Measurements from ENCODE around the gene TLX2. TPM values are rescaled to one million over a fixed set of nuclear protein-coding genes. Genes with fewer than 3 reads are reported as not detected.

Gene TLX2
- total RNA-seq, 2 experiments from 2014 or later: 0.10 TPM

DNA sequence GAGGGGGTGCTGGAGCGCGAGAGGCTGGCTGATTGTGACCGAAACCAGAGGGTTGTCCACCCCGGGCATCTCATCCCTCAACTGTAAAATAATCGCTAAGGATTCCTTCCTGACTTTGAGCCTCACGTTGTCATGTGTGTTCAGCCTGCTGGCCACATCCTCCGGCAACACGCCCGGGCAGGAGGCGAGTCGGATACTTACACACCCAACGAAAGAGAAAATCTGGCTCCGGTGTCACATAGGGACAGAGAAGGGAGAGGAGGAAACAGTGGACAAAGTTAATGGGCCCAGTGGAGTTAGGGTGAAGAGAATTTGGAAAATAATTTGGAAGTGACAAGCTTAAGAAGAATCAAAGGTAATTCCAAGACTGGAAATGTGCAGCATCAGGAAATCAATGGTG is 2.4 kb downstream of the TLX2 start:
- H3K4me3 Mint-ChIP-seq: peak overlapping the region; percentile 51

DNA sequence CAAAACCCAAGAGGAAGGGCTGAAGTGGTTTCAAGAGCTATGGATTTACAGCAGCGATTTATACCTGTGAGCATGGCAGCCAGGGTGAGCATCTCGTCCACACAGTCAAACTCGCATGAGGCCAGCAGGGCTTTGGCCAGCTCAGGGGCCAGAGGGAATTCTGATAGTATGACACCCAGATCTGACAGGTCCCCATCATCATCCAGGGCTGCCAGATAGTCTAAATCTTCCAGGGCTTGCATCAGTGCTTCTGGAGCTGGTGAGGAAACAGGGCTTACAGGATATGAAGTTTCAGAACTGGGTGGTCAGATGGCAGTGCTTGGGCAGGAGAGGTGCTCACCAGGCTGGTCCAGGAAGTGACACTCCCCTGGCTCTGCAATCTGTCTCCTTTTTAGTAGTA is 8.3 kb downstream of the TLX2 start:
- H3K9me3 Mint-ChIP-seq: no peaks in the 10 kb centered on the region
- intact Hi-C loops (cut with micrococcal nuclease): no loop called here
- no peak for DNase-seq
- H3K27ac Mint-ChIP-seq: no peak overlapping the region
- peaks cover 9% of the 10 kb centered on the region for H3K4me1 Mint-ChIP-seq (ENCODE audit: low read depth)
- H3K4me3 Mint-ChIP-seq: no peak overlapping the region
- H3K36me3 Mint-ChIP-seq (ENCODE audit: low read depth): peaks cover 17% of the 10 kb centered on the region
- peaks cover 22% of the 10 kb centered on the region for H3K27me3 Mint-ChIP-seq (ENCODE audit: low read depth)
- CTCF ChIA-PET: interaction anchor here (0.9 to 1.4 kb wide), 2 partner anchors 9 to 39 kb away, joined by 3 to 4 read pairs; partner anchors contain the start of gene TTC31

More for the DNA sequence above, 2.4 kb downstream of the TLX2 start:
- intact Hi-C loops (cut with micrococcal nuclease): loop anchor here (1.0 kb wide), 3 partner anchors 9 to 18 kb away; partner anchors contain the start of genes AUP1, HTRA2 and PCGF1
- peaks cover 65% of the 10 kb centered on the region for H3K27me3 Mint-ChIP-seq (ENCODE audit: low read depth)
- H3K27ac Mint-ChIP-seq: no peak overlapping the region
- H3K4me1 Mint-ChIP-seq (ENCODE audit: low read depth): peaks cover 17% of the 10 kb centered on the region
- no peak for DNase-seq
- peaks cover 1% of the 10 kb centered on the region for H3K36me3 Mint-ChIP-seq (ENCODE audit: low read depth)
- CTCF ChIA-PET: interaction anchor here (0.6 kb wide), 1 partner anchor 55 kb away, joined by 3 read pairs; no protein-coding TSS in a partner anchor
- no peaks in the 10 kb centered on the region for H3K9me3 Mint-ChIP-seq

DNA sequence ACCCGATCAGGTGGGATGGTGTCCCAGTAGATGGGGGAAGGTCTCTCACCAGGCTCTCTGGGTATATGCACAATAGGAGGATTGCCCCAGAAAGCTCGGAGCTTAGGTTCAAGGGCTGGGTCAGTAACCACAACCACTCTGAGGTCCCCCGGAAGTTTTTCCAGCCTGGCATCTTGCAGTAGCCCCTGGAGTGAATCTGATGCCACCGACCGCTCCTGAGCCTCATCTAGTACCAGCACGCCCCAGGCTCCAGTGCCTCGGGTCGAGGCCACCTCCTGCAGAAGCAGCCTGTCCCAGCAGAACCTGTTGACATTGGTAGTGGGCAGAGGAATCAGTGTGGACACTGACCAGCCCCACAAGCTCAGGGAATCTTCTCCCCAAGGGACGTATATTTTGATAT is 9.8 kb downstream of the TLX2 start:
- CTCF ChIA-PET: no interaction called here
- Mint-ChIP-seq H3K27ac (no peak overlapping the region), H3K36me3 (ENCODE audit: low read depth) (peaks cover 31% of the 10 kb centered on the region), H3K4me3 (no peak overlapping the region), H3K9me3 (no peaks in the 10 kb centered on the region), H3K4me1 (ENCODE audit: low read depth) (peaks cover 23% of the 10 kb centered on the region), H3K27me3 (ENCODE audit: low read depth) (peaks cover 11% of the 10 kb centered on the region)
- no peak for DNase-seq
- intact Hi-C loops (cut with micrococcal nuclease): no loop called here

DNA sequence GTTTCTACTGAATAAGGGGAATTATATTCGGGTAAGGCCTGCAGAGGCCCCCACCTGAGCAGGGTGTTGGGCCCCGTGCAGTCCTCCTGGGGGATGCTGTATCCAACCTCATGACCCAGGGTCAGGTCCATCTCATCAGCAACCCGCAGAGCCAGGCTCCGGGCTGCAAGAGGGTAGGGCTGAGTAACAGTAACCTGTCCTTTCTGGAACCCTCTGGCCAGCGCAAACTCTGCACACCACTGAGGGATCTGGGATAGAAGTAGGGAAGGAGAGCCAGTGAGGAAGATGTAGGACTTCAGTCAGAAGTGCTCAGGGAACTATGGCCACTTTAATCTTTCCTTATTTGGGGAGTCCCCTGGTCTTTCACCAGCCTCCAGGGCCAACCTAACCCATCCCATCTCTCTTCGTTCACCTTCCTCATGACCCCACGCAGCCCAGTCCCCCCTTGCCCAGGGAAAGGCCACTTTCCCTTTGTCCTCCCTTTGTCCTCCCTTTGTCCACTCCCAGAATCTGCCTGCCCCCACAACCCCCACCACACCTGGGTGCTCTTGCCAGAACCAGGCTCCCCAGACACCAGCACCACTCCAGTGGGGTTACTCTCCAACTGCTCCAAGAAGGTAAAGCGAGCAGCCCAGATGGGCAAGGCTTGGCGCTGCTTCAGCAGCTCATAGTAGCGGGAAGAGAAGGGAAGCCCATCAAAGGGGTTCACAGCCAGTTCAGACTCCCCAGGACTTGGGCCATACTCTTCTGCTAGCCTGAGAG is 10.9 kb downstream of the TLX2 start:
- Mint-ChIP-seq H3K27me3 (ENCODE audit: low read depth) (peaks cover 3% of the 10 kb centered on the region), H3K9me3 (no peaks in the 10 kb centered on the region), H3K36me3 (ENCODE audit: low read depth) (peaks cover 34% of the 10 kb centered on the region), H3K4me3 (no peak overlapping the region), H3K27ac (no peak overlapping the region), H3K4me1 (ENCODE audit: low read depth) (peaks cover 24% of the 10 kb centered on the region)
- CTCF ChIA-PET: no interaction called here
- intact Hi-C loops (cut with micrococcal nuclease): no loop called here
- DNase-seq: no peak

DNA sequence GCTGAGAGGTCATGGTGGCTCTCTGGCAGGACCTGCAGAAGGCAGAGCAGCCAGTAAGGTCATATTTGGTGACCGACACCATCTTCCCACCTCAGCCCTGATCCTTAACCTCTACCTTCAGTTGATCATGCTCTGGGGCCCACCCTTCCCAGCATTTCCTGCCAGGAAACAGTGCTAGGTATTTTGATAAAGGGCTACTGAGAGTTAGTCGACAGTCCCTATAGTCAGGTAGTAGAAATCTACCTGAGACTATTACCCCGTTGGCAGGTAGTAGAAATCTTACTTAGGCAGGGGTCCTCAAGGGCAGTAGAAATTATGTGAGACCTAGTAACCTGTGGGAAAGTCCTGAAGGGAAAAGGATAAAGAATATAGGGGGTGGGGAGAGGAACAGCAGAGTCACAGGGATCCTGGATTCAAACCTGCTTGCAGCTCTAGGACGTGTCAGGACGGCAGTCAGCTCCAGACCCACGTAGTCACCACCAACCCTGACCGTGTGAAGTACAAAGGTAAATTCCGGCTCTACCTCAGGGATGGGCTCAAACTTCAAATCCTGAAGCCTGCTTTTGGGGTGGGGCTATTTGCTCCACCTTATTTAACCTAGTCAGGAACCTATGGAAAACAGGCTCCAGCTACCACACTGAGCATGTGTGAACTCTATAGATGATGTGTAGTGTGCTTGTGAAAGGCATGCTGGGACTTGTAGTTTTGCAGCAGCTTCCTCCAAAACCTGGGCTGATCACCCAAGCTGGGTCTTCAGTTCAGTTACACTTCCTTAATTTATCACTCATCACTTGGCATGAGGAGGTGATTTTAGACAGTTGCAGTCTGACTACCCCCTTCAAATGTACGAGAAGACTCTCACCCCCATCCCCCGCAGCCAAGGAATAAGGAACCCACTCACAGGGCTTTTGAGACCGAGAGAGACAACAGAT is 11.7 kb downstream of the TLX2 start, which contains the start of gene DQX1:
Gene DQX1, minus strand, starts transcription at position 515 of the 932 bp plus-strand sequence. Its CDS starts 502 bp downstream, at position 13.
- peak; percentile 33 for DNase-seq
- CTCF ChIA-PET: interaction anchor here (1.1 kb wide), 1 partner anchor 62 kb away, joined by 5 read pairs; no protein-coding TSS in a partner anchor
- Mint-ChIP-seq H3K27ac (peak within 1 kb of the TSS; percentile 9), H3K36me3 (ENCODE audit: low read depth) (peaks cover 36% of the 10 kb centered on the region), H3K27me3 (ENCODE audit: low read depth) (no peaks in the 10 kb centered on the region), H3K4me3 (no peak within 1 kb of the TSS), H3K9me3 (no peaks in the 10 kb centered on the region), H3K4me1 (ENCODE audit: low read depth) (peaks cover 27% of the 10 kb centered on the region)
- intact Hi-C loops (cut with micrococcal nuclease): no loop called here

DNA sequence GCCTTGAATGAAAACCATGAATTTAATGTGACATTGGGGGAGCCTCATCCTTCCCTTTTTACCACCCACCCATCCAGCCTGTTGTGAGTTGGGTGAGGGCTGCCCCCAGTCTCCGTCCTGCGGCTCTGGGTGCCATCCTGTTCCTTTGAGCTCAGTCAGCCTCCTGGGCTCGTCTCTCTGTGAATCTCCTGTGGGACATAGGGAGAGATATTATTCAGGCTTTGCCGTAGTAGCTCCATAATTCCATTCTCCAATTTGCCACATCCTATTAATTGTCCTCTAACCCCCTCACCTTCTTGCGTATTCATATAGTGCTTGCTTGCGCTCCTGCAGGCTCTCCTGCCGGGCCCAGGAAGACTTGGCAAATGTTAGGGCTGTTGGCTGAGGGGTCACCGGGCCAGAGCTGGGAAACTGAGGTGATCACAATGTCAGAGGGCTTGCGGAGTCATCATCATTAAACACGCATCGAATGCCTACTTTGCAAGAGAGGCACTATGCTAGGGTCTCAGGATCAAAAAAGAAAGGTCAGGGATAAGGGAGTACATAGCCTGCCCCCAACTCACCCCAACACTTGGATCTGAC is 12.5 kb downstream of the TLX2 start:
- H3K4me1 Mint-ChIP-seq (ENCODE audit: low read depth): peaks cover 35% of the 10 kb centered on the region
- DNase-seq: no peak
- H3K27ac Mint-ChIP-seq: no peak overlapping the region
- no peaks in the 10 kb centered on the region for H3K9me3 Mint-ChIP-seq
- H3K27me3 Mint-ChIP-seq (ENCODE audit: low read depth): no peaks in the 10 kb centered on the region
- no peak overlapping the region for H3K4me3 Mint-ChIP-seq
- CTCF ChIA-PET: interaction anchor here (1.1 kb wide), 1 partner anchor 62 kb away, joined by 5 read pairs; no protein-coding TSS in a partner anchor
- H3K36me3 Mint-ChIP-seq (ENCODE audit: low read depth): peaks cover 39% of the 10 kb centered on the region
- intact Hi-C loops (cut with micrococcal nuclease): no loop called here

DNA sequence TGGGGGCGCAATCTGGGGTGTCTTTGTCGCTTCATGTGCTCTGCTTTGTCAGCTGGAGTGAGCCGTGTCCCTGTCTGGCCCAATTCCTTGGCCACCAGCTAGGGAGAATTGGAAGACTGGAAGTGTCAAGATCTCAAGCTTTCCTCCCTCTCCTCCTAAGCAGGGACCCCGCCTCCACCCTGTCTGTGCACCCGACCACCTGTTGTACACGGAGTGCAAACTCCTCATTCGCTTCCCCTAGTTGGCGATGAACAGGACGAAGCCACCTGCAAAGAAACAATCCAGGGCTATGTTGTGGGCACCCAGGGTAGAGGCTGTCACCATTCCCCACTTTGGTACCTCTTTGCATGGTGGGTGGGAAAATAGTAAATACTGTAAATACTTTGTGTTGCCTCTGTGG is 13.5 kb downstream of the TLX2 start:
- Mint-ChIP-seq H3K9me3 (no peaks in the 10 kb centered on the region), H3K27me3 (ENCODE audit: low read depth) (no peaks in the 10 kb centered on the region), H3K27ac (no peak overlapping the region), H3K4me3 (peak overlapping the region; percentile 98), H3K4me1 (ENCODE audit: low read depth) (peaks cover 40% of the 10 kb centered on the region), H3K36me3 (ENCODE audit: low read depth) (peaks cover 48% of the 10 kb centered on the region)
- intact Hi-C loops (cut with micrococcal nuclease): loop anchor here (2.0 kb wide), 1 partner anchor 73 kb away; the partner anchor contains the start of gene INO80B
- CTCF ChIA-PET: interaction anchor here (0.7 to 1.7 kb wide), 2 partner anchors 58 to 298 kb away, joined by 4 to 6 read pairs; no protein-coding TSS in a partner anchor
- DNase-seq: no peak

DNA sequence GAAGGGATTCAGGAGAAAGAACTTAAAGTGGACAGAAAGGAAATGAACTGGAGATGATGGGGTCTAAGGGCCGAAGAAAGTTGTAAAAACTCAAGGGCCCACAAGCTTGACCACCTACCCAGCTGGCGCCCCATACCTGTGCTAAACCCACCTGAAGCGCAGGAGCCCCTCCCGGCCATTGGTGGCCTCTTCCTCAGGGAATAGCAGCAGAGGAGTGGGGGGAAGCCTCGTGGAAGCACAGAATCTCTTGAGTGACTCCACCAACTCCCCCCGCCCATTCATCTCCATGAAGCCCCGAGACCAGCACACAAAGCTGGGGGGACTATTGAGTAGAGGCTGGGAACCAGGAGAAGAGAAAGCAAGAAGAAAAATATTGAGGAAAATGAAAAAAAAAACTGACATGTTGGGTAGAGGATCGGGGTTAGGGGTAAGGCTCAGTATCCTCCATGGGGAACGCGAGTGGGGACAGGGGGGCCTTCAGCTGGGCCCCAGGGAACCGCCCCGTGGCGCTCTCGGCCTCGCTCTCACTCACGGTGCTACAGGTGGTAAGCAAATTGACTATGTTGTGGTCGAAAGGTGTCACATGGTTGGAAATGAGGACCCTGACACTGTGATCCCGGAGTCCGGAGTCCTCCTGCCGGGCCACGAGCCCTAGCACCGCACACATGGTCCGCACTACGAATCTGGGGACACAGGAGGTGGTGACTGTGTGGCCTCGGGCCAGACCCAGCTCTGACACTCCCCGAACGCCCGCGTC is 14.5 kb downstream of the TLX2 start:
- intact Hi-C loops (cut with micrococcal nuclease): loop anchor here (1.0 to 2.0 kb wide), 9 partner anchors 12 to 136 kb away; partner anchors contain the start of genes C2orf81, DOK1, INO80B and PCGF1
- CTCF ChIA-PET: interaction anchor here (0.9 to 2.7 kb wide), 8 partner anchors 10 to 61 kb away, joined by 3 to 10 read pairs (median 4); partner anchors contain the start of genes CCDC142 and TTC31
- Mint-ChIP-seq H3K9me3 (no peaks in the 10 kb centered on the region), H3K4me3 (peak overlapping the region; percentile 98), H3K4me1 (ENCODE audit: low read depth) (peaks cover 40% of the 10 kb centered on the region), H3K27ac (peak overlapping the region; percentile 91), H3K27me3 (ENCODE audit: low read depth) (no peaks in the 10 kb centered on the region), H3K36me3 (ENCODE audit: low read depth) (peaks cover 48% of the 10 kb centered on the region)
- DNase-seq: peak; percentile 45

DNA sequence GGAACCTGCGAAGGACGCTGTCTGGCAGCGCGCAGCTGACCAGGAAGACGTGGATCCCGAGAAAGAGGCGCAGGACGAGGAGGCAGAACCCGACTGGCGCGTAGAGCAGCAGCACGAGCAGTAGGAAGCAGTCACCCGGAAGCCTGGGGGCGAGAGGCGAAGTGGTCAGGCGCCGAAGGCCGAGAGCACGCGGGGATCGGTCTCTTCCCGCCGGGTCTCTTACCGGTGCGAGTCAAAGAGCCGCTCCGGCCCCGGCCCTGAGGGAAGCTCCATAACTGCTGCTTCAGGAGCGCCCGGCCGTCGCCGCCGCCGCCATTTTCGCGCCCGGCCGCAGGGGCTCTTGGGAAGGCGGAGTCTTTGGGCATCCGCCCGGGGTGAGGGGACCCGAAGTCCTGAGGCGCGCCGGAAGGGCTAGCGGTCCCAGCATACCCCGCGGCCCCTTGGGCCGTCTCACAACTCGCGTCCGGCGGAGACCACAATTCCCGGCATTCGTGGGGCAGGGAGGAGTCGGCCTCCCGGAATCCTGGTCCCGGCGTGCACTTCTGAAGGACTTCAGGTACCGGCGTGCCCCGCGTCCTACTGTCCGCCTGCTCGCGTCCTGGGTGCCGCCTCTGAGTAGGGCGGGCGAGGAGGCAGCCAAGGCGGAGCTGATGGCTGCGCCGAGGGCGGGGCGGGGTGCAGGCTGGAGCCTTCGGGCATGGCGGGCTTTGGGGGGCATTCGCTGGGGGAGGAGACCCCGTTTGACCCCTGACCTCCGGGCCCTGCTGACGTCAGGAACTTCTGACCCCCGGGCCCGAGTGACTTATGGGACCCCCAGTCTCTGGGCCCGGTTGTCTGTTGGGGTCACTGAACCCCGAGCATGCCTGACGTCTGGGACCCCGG is 15.3 kb downstream of the TLX2 start, which contains the start of the genes AUP1 and HTRA2:
Gene AUP1, minus strand, starts transcription at position 350 of the 882 bp plus-strand sequence. Its CDS starts 77 bp downstream, at position 273.
Gene HTRA2, plus strand, starts transcription at position 577 of the 882 bp plus-strand sequence. Its CDS starts 74 bp downstream, at position 651.
- Mint-ChIP-seq H3K27me3 (ENCODE audit: low read depth) (no peaks in the 10 kb centered on the region), H3K27ac (peak within 1 kb of the TSS; percentile 91), H3K9me3 (no peaks in the 10 kb centered on the region), H3K4me3 (peak within 1 kb of the TSS; percentile 98), H3K4me1 (ENCODE audit: low read depth) (peaks cover 40% of the 10 kb centered on the region), H3K36me3 (ENCODE audit: low read depth) (peaks cover 48% of the 10 kb centered on the region)
- peak; percentile 96 for DNase-seq
- CTCF ChIA-PET: interaction anchor here (0.9 to 4.4 kb wide), 10 partner anchors 9 to 60 kb away, joined by 3 to 39 read pairs (median 4); partner anchors contain the start of genes CCDC142 and TTC31
- intact Hi-C loops (cut with micrococcal nuclease): loop anchor here (1.0 to 10.0 kb wide), 14 partner anchors 13 to 705 kb away; partner anchors contain the start of genes C2orf81, DOK1, HK2 and INO80B

All from activated naive CD4-positive, alpha-beta T cell treated with anti-CD3 and anti-CD28 coated beads for 36 hours (primary cell).